ENCODE data around the gene EYA2. TPM values are rescaled to one million over a fixed set of nuclear protein-coding genes. Genes with fewer than 3 reads are reported as not detected.

Gene EYA2
- total RNA-seq, 1 experiment from 2014 or later: 1.7 TPM

DNA sequence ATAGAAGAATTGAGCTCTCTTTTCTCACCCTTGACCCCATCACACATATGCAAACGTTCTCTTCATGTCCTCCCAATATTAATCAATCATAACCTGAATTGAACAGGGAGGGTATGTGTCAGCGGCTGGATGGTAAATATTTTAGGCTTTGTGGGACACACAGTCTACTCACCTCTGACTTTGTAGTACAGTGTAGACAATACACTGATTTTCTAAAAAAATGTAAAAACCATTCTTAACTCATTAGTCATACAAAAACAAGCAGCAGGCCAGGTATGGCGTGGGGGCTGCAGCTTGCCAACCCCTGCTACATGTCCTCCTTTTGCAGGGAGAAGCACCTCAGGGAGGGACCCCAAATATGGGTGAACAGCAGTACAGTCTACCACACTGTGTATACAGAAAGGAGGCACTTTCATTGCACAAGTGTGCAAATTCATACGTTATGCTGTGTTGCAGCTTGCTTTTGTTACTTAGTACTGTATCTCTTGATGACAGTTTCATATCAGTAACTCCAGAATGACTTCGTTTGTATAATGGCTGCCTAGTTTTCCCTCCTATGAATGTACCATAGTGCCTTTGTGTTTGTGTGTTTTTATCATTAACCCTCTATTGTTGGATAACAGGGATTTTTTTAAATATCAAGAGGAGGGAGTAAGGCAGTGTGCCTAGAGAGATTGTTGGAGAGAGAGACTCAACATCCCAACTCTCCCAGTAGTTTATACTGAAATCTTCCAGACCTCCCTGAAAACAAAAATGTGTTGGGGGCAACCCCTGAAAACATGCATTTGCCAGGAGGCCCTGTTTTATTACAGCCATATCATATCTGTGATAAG is 247.5 kb downstream of the EYA2 start:
- DNase-seq (ENCODE audit: low read depth): no peak

DNA sequence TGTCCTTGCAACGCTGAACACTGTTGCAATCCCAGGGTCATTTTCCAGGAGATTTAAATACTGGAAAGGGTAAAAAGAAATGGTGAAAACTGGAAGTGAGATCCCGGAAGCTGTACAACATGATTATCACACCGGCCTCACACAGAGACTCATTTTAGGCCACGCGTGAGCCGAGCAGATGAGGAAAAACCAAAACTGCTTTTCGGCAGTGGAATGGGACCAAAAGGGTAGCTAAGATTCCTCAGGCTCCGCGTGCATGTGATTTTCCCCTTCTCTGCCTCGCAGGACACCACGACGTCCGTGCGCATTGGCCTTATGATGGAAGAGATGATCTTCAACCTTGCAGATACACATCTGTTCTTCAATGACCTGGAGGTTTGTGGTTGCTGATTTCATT is 248.1 kb downstream of the EYA2 start:
- DNase-seq (ENCODE audit: low read depth): no peak

DNA sequence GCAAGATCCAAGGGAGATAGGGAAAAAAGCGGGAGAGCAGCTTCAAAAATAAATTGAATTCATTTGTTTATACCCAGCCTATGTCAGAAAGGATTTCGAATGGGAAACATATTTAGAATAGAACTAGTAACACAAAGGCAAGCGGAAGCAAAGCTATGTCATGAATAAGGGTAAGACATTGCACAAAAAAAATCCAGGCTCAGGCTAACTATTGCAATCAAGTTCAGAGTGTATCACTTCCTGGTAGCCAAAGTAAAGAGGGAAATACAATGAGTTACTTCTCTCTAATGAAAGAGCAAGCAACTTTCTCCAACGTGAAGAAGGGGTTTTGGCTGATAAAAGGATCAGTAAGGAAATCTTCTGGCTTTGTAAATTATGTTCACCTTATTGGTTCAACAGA is 249.0 kb downstream of the EYA2 start:
- no peak for DNase-seq (ENCODE audit: low read depth)

DNA sequence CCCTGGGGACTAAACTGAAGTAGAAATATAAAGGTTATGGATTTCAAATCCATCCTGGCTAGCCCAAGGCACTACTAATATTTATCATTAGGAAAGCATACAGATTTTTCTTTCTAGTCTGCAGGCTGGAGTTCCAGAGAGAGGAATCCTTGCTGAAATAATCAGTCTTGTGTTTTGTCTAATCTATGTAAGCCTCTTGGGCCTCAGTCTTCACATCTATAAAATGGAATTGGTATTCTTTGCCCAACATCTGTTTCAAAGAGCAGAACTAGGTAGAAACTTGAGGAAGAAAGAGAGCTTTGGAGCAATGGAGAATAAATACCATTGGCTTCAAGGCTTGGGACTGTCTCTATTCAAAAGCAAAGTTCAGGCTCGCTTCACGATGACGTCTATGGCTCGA is 249.8 kb downstream of the EYA2 start:
- DNase-seq (ENCODE audit: low read depth): no peak

DNA sequence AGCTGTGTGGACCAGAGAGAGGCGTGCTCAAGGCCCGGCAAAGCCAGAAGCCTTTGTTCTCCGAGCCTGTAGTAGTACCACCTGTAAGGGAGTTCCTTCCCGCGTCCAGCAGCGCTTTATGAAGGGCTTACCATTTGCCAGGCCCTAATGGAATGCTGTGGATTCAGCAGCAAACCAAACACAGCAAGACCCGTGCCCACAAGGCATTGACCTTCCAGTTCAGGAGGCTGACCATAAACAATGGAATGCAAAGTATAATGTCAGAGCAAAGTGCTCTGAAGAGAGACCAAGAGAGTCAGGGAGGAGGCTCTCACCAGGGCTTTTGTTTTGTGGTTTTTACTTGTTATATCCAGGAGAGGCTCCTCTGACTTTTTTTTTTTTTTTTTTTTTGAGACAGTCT is 252.0 kb downstream of the EYA2 start:
- peak; percentile 9 for DNase-seq (ENCODE audit: low read depth)

DNA sequence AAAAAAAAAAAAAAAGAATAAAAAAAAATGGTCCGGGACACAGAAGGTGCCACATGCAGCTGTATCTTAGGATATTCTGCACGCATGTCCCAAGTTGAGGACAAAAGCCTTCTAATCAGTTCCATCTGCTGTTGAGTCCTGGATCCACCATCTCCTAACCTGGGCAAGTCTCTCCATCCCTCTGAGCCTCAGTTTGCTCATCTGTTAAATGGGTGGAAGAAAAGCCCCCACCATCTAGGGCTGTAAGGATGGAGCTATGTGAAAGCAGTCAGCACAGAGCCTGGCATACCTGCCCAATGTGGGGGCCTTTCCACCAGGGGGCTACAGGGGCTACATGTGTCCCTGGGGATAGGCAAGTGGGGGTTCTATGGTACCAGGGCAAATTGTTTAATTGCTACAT is 253.4 kb downstream of the EYA2 start:
- no peak for DNase-seq (ENCODE audit: low read depth)

DNA sequence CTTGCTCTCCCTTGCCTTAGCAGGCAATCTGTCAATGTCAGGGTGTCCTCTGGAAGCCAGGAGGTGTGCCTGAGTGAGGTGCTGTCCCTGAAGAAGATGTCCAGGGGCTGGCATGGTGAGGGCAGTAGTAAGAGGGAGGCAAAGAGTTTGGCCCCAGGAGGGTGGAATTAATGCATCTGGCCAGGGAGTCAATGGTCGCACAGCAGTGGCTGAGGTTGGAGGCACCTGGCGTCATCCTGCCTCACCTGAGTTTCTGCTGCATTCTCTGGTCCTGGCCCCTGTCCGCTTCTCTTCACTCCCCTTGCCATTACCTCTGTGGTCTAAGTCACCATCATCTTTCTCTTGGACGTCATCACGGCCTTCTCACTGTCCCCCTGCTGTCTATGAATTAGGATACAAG is 255.3 kb downstream of the EYA2 start:
- no peak for DNase-seq (ENCODE audit: low read depth)

DNA sequence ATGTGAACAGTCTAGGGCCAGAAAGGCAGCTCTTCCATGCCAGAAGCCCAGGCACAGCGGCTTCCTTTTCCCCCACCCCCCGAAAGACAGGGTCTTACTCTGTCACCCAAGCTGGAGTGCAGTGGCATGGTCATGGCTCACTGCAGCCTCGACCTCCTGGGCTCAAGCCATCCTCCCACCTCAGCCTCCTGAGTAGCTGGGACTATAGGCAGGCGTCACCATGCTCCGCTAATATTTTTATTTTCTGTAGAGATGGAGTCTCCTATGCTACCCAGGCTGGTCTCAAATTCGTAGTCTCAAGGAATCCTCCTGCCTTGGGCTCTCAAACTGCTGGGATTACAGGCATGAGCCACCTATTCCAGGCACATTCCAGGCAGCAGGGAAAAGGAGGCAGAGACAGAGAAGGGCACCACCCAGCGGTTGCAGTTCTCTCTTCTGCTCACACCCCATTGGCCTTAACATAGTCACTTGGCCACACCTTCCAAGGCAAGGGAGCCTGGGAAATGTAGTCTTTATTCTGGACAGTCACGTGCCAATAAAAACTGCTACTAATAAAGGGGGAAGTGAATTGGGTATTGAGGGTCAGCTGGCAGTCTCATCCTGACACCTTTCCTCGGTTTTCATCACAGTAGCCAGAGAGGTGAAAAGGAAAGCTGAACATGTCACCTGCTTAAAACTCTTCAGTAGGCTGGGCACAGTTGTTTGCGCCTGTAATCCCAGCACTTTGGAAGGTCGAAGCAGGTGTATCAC is 255.9 kb downstream of the EYA2 start:
- DNase-seq (ENCODE audit: low read depth): peak; percentile 73

DNA sequence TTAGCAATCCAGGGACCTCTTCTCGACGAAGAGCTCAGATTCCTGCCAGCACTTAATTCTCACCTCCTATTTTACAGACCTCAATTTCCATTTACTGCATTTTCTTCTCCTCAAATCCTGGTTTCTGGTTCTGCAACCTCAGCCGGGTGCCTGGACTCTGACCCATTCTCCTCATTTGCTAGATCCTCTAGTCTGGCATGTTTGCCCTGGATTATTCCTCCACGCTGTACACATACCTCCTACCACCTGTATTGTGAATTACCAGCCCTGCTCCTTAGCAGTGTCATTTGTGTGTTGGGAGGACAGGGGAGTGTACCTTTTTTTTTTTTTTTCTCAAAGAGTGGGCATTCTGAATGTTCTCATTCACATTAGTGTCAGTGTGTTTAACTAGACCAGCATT is 257.4 kb downstream of the EYA2 start:
- DNase-seq (ENCODE audit: low read depth): no peak

DNA sequence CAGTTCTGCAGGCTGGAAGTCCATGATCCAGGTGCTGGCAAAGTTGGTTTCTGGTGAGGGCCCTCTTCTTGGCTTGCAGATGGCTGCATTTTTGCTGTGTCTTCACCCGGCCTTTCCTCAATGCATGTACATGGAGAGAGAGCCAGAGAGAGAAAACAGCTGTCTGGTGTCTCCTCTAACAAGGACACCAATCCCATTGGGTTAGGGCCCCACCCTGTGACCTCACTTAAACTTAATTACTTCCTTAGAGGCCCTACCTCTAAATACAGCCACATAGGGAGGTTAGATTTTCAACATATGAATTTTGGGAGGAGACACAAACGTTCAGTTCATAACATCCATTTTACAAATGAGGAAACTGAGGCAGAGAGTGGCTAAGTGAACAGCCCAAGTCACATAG is 259.4 kb downstream of the EYA2 start:
- no peak for DNase-seq (ENCODE audit: low read depth)

DNA sequence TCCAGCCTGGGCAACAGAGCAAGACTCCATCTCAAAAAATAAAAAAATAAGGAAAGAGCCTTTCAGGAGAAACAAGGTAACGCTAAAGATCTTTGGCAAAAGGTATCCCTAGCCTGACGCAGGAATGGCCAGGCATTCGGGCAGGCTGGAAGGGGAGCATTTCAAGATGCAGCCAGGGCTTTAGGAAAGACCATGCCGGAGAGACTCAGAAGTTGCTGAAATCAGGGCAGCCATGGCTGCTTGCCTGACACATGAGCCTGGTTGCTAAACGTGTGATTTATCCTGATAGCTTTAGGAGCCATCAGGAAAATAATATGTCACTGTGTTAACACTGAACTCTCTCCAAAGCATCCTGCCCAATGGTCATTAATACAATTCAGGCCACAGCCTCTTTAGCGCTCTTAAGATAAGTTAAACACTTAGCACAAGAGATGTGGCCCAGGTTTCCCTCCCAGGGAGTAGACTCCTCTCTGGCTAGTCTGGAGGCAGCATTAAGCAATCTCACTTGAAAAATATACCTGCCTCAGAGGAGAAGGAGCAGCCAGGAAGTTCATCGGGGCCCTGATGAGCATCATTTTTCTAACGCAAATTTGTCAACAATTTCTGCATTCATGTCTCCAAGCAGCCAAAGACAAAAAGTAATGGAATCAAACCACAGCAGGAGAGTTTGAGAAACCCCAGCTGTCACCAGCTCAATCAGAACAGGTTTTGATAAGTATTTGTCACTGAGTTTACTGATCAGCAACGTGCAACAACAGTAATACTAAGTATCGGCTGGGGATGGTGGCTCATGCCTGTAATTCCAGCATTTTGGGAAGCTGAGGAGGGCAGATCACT is 261.9 kb downstream of the EYA2 start:
- no peak for DNase-seq (ENCODE audit: low read depth)

DNA sequence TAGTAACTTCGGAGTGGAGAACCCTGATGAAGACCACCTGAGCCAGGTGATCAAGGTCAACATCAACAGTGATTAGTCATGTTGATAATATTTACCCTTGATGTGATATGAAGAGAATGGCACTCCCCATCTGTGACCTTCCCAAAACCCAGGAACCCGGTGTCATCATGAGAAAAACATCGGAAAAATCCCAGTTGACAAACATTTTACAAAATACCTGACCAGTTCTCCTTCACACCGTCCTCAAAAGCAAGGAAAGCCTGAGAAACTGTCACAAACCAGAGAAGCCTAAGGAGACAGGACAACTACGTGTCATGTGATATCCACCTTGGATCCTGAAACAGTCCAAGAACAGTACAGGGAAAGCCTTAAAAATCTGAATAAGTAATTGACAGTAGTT is 264.5 kb downstream of the EYA2 start:
- DNase-seq (ENCODE audit: low read depth): no peak

DNA sequence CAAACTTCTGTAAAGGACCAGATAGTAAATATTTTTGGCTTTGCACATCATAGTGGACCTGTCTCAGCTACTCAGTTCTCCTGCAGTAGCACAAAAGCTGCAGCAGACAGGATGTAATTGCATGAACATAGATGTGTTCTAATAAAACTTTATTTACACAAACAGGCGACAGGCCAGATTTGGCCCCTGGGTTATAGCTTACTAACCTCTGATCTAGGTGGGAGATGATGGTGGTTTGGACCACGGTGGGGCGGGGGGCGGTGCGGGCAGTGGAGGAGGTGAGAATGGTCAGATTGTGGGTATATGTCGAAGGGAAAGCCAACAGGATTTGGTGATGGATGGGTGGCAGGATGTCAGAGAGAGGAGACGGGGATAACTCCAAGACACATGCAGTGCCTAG is 265.6 kb downstream of the EYA2 start:
- DNase-seq (ENCODE audit: low read depth): no peak

DNA sequence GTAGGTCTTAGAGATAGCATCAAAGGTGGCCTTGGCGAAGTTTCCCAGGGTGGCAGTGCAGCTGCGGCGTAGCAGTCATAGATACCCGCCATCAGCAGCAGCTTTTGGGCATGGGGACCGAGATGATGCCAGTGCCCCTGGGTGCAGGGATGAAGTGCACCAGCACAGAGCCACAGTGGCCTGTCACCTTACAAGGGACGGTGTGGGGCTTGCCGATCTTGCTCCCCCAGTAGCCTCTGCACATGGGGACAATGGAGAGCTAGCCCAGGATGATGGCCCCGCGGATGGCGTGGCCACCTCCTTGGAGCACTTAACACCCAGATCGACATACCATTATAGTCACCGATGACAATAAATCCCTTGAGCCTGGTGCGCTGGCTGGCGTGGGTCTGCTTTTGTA is 266.3 kb downstream of the EYA2 start:
- DNase-seq (ENCODE audit: low read depth): no peak

DNA sequence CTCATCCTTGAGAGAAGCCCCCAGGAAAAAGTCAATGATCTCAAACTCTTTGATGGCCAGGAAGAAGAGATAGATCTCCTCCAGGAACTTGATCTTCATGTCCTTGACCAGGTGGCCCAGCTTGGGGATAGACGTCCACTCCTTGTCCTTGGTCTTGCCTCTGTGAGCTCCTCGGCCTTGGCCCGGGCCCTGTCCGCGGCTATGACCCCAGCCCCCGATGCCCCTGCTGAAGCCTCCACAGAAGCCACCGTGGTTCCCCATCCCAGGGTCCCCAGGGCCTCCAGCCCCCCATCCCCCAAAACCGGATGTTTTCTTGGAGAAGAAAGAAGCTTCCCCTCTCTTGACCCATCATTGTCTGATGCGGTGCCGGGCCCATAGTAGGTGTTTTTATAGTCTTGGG is 266.8 kb downstream of the EYA2 start:
- no peak for DNase-seq (ENCODE audit: low read depth)

DNA sequence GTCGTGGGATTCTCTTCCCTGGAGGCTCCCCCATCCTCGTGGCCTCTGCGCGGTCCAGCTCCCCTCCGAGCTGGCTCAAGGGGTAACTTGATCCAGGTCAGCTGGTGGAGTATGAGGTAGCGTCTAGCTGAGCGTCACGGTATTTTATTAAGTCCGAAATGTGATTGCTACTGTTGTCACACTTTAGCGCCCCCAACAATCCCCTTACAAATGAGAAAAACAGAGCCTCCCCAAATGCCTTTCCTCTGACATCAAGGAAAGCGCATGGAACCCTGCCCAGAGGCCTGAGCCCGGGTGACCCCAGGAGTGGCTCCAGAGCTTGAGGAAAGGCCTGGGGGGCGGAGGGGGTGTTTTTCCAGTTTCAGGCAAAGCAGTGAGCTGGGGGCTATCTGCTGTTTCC is 269.5 kb downstream of the EYA2 start:
- DNase-seq (ENCODE audit: low read depth): no peak

DNA sequence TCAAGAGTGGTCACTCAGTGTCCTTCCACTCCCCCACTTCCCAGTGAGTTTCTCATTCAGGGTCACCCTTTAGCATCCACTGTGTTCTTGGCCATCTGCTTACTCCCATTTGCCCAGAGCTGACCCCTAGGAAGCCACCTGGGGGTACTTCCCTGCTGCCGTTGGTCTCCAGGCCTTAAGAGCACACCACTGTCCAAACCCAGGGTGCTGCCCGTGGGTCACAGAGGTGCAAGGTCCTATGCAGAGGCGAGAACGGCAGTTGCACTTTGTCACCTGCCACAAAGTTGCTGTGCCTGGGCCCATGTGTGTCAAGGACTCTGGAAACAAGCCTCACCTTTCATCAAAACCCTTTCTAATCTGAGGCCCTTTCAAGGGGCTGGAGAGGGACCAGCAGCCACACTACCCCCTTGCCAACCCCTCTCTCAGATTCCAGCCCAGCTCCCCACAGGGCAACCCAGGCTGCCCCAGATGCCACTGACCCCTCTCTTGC is 270.8 kb downstream of the EYA2 start:
- no peak for DNase-seq (ENCODE audit: low read depth)

DNA sequence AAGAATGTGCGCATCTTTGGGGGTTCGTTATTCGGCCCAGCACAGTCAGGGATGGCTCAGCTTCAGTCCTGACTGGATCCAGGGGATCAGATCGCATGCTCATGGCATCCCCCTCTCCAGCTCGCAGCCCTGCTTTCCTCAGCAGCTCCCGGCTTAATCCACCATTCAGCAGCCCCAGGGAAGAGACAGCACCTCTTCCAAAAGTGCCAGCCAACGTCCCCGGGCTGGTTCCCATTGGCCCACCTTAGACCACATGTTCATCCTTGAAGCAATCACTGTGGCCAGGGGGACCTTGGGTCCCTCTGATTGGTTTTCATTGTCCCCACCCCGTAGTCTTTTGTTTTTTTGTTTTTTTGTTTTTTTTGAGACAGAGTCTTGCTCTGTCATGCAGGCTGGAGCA is 273.2 kb downstream of the EYA2 start:
- DNase-seq (ENCODE audit: low read depth): no peak

DNA sequence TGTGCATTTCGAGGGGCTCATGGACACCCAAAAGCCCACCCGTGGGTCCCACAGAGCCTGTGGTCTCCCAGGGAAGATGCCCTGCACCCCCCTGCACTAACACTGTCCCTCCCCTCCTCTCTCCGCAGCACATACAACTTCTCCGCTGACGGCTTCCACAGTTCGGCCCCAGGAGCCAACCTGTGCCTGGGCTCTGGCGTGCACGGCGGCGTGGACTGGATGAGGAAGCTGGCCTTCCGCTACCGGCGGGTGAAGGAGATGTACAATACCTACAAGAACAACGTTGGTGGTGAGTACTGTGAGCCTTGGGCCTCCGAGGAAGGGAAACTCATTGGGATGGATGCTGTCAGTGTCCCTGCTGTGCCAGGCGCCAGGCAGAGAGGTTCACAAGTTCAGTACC is 277.9 kb downstream of the EYA2 start:
- no peak for DNase-seq (ENCODE audit: low read depth)

DNA sequence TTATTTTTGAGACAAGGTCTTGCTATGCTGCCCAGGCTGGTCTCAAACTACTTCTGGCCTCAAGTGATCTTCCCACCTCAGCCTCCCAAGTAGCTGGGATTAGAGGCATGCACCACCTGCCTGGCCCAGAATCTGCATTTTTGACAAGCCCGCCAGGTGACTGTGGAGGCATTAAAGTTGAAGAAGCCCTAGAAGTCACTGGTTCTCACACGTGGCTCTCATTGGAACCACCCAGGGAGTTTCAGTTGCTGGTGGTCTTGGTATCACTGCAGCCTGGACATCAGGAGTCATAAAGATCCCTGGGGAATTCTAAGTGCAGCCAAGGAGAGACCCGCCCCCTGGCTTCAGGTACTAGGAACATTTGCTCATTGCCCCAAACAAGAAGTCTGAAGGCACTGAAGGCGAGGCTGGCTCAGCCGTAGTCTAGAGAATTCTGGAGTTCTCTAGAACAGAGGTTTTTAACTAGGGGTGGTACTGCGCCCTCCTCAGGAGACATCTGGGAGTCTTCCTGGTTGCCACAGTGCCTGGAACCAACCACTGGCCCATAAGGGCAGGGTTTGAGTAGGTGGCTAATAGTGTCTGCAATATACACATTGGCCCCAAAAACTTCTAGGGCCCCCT is 279.1 kb downstream of the EYA2 start:
- no peak for DNase-seq (ENCODE audit: low read depth)

DNA sequence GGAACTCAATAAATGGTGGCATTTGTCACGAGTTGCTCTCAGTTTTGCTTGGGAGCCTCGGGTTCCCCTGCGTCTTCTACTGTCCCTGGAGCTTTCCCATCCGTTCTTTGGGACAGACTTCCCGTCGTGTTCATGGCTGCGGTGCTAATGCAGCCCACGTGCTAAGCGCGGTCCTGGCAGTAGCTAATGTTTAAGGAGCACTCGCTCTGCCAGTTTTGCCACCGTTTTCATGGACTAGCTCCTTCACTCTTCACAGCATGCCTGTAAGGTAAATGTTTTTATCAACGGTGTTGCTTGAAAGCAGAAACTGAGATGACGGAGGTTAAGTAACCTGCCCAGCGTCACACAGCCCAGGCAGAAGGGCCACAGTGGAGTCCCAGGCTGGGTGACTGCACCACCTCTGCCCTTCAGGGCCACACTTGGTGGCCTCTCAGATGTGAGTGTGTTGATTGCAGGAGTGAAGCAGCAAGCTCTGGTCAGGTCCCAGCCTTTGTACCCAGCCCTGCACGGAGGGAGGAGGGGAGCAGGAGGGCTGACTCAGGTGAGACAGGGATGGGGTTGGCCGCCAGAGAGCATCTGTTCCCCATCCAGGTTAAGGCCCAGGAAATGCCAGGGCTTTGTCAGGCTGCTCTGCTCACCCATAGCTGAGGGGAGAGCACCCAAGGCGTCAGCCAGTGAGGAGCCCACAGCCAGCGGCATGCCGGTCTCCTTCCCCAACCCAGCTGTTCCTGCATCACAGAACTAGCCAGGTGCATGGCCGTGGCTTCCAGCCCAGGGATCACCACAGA is 280.0 kb downstream of the EYA2 start:
- no peak for DNase-seq (ENCODE audit: low read depth)
